NB4 (cell line): ENCODE results near the gene AP1B1.
"Not testable (repeated sequence)": the region's sequence is repeated elsewhere in the genome, so short reads cannot be mapped to it uniquely, and the experiment has no call there.

Source experiments
- DNase-seq: peaks from one replicate; pipeline ENCODE4 v3.0.0; 2010; ENCODE audit warnings: low read depth
- H3K4me3 ChIP-seq: one replicate; pipeline ENCODE4 v1.5.1; 2011; ENCODE audit warnings: mild to moderate bottlenecking, low read depth, low read length, moderate library complexity
- CTCF ChIP-seq: IDR thresholded peaks from one replicate; pipeline ENCODE4 v1.5.1; 2012; ENCODE audit warnings: low read depth, low read length
- MAX ChIP-seq: IDR thresholded peaks from 2 replicates; pipeline ENCODE4 v1.6.1; 2011; ENCODE audit warnings: low read depth, low read length
- MYC ChIP-seq: IDR thresholded peaks from 2 replicates; pipeline ENCODE4 v1.6.1; 2011; ENCODE audit warnings: low read depth, low read length
- POLR2A ChIP-seq: IDR thresholded peaks from 2 replicates; pipeline ENCODE4 v1.6.1; 2011; ENCODE audit warnings: mild to moderate bottlenecking; ENCODE audit not compliant: insufficient read length; ENCODE audit errors: extremely low read depth

Gene AP1B1

GRCh38 chr22:29426476-29426875 lies 38.1 kb upstream of the AP1B1 start:
- TF ChIP-seq CTCF (no peak), MAX (no peak), POLR2A (no peak), MYC (no peak)
- DNase-seq, result no peak
- H3K4me3 ChIP-seq, result no peak overlapping the region

- not testable (repeated sequence) for H3K4me3 ChIP-seq, DNase-seq
Measured at GRCh38 chr22:29418704-29419103, 30.3 kb upstream of the AP1B1 start.

- H3K4me3 ChIP-seq, result peak overlapping the region; percentile 71
- DNase-seq, result peak; percentile 47
- 0 out of 2 replicates have a peak, but pooled peaks have one; percentile 1 for TF ChIP-seq MAX
Measured at GRCh38 chr22:29414951-29415591, 26.7 kb upstream of the AP1B1 start.

GRCh38 chr22:29412772-29413171 lies 24.4 kb upstream of the AP1B1 start:
- TF ChIP-seq CTCF, result peak; percentile 29
- DNase-seq, result peak; percentile 56
- H3K4me3 ChIP-seq, result not testable (repeated sequence)

GRCh38 chr22:29411569-29412211 lies 23.3 kb upstream of the AP1B1 start:
- not testable (repeated sequence) for H3K4me3 ChIP-seq, DNase-seq

GRCh38 chr22:29408940-29409339 lies 20.6 kb upstream of the AP1B1 start:
- no peak for DNase-seq
- TF ChIP-seq MAX (no peak), POLR2A (no peak), MYC (no peak), CTCF (no peak)
- no peak overlapping the region for H3K4me3 ChIP-seq

- not testable (repeated sequence) for DNase-seq, H3K4me3 ChIP-seq
Measured at GRCh38 chr22:29401538-29401937, 13.2 kb upstream of the AP1B1 start.

GRCh38 chr22:29400576-29400975 lies 12.2 kb upstream of the AP1B1 start:
- H3K4me3 ChIP-seq, result no peak overlapping the region
- TF ChIP-seq POLR2A (no peak), CTCF (no peak), MYC (no peak), MAX (no peak)
- no peak for DNase-seq
